Measurements from ENCODE around the gene ARPP21.

The ARPP21 gene

GRCh38 chr3:35638251-35638979 is 910 bp upstream of the ARPP21 start:
- TF ChIP-seq, protein P1, sequence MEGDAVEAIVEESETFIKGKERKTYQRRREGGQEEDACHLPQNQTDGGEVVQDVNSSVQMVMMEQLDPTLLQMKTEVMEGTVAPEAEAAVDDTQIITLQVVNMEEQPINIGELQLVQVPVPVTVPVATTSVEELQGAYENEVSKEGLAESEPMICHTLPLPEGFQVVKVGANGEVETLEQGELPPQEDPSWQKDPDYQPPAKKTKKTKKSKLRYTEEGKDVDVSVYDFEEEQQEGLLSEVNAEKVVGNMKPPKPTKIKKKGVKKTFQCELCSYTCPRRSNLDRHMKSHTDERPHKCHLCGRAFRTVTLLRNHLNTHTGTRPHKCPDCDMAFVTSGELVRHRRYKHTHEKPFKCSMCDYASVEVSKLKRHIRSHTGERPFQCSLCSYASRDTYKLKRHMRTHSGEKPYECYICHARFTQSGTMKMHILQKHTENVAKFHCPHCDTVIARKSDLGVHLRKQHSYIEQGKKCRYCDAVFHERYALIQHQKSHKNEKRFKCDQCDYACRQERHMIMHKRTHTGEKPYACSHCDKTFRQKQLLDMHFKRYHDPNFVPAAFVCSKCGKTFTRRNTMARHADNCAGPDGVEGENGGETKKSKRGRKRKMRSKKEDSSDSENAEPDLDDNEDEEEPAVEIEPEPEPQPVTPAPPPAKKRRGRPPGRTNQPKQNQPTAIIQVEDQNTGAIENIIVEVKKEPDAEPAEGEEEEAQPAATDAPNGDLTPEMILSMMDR (IDR thresholded peaks at IDR 0.05) = no peak

GRCh38 chr3:35638980-35639253 is 408 bp upstream of the ARPP21 start:
- TF ChIP-seq, protein P1 (IDR thresholded peaks at IDR 0.05) = no peak

- TF ChIP-seq, protein P1 (IDR thresholded peaks at IDR 0.05) = no peak
These were observed 1.2 kb downstream of the ARPP21 start for GRCh38 chr3:35640190-35641165.

DNA sequence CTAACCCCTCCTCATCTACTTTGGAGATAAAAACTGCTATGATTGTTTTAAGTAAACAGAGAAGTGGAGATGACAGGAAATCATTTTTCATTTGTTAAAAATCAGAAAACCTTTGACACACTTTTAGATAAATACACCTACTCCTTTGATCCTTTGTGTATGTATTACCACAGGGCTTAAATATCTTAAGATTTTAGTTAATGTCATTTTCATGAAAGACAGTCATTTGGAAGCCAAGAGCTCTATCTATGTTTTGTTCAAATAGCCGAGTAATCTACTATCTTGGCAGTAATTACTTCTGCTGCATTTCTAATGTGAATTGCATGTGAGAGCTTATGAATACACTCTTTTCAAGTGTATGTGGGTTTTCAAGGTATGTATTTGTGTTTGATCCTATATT is 2.0 kb downstream of the ARPP21 start:
- TF ChIP-seq, protein P1 (IDR thresholded peaks at IDR 0.05) = no peak

DNA sequence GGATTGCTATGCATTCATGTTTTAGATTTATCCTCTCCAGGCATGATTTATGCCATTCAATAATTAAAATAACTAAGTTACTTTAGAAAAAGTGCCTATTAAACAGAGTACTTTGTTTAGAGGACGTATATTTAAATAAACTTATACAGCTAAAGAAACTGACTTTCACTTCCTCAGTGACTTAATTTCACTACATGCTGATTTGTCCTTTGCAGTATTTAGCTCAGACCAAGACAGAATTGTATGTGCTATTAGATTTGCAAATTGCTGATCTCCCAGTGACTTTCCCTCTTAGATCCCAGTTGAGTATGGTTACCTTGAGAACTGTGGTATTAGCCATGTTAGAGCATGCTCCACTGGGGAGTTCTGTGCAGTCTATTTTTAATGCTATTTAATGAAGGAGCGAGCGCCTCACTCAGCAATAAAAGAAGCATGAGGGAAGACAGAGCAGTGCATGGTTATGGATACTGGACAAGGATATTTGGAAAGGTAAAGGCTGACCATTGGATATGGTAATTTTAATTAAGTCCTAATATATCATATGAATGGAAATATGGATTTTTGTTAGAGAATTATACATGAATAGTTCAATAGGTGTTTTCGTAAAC is 2.7 kb downstream of the ARPP21 start:
- TF ChIP-seq, protein P1 (IDR thresholded peaks at IDR 0.05) = no peak

GRCh38 chr3:35643495-35643894 is 4.2 kb downstream of the ARPP21 start:
- TF ChIP-seq, protein P1 (IDR thresholded peaks at IDR 0.05) = no peak

DNA sequence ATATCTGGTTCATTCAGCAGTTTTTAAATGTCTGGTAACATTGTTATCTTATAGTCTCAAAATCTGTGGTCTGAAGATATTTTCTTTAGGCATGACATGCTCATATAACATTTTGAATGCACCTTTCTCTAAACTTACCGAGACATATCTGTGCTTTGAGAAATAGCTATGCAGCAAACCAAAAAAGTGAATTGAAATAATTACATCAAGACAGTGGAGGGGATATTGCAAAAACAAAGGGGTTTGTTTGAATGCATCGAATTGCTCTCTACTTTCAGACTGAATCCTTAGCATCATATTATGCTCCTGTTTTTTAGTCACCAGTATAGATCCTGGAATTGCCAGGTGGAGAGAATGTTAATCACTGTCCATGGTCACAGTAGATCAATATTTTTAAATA is 5.1 kb downstream of the ARPP21 start:
- TF ChIP-seq, protein P1 (IDR thresholded peaks at IDR 0.05) = no peak

All from LNCAP (cell line).